CD1c-positive myeloid dendritic cell (primary cell): ENCODE measurements around the gene NEU1.

Experiments
- DNase-seq: peaks from one replicate; pipeline ENCODE4 v3.0.0-alpha.2; 2016; ENCODE audit errors: extremely low spot score

The NEU1 gene

GRCh38 chr6:31896493-31896855 lies 33.9 kb upstream of the NEU1 start:
- DNase-seq, result no peak

DNA sequence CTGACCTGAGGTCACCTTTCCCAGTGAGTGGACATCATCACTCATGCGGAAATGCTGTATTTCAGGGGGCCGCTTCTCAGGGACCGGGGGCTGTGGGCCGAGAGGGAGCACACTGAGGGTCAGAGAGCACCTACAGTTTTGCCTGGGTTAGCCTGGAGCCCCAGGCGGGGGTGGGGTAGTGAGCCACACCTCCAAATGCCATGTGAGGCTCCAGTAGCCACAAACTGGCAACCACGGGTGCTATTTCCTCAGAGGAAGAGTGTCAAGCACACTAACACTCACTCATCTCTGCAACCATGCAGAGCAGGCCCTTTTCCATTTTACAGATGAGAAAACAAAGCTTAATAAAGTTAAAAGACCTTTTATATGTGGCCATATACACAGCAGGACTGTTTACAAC lies 30.2 kb upstream of the NEU1 start:
- DNase-seq, result no peak

DNA sequence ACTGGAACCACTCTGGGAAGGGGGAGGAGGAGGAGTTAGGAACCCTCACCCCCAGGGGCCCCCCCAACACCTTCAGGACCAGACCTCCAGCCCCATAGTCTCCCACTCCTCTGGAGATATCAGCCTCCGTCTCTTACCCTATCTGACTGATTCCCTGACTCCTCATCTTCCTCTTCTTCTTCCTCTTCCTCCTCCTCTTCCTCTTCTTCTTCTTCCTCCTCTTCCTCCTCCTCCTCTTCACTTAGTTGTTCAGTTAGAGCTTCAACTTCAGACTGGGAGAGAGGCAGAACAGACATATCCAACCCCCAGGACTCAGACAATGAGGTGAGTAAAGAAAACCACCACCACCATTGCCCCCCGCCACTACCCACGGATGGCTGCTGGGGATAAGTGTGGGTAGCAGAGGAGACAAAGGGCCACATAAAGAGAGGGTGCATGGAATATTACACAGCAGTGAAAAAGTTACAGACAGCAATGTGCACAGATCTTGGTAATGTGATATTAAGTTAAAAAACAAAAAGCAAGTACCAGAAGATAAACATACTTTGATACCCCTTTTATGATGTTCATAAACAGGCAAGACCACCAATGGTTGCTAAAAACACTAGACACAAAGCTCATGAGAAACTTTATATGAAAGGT lies 26.8 kb upstream of the NEU1 start:
- no peak for DNase-seq

DNA sequence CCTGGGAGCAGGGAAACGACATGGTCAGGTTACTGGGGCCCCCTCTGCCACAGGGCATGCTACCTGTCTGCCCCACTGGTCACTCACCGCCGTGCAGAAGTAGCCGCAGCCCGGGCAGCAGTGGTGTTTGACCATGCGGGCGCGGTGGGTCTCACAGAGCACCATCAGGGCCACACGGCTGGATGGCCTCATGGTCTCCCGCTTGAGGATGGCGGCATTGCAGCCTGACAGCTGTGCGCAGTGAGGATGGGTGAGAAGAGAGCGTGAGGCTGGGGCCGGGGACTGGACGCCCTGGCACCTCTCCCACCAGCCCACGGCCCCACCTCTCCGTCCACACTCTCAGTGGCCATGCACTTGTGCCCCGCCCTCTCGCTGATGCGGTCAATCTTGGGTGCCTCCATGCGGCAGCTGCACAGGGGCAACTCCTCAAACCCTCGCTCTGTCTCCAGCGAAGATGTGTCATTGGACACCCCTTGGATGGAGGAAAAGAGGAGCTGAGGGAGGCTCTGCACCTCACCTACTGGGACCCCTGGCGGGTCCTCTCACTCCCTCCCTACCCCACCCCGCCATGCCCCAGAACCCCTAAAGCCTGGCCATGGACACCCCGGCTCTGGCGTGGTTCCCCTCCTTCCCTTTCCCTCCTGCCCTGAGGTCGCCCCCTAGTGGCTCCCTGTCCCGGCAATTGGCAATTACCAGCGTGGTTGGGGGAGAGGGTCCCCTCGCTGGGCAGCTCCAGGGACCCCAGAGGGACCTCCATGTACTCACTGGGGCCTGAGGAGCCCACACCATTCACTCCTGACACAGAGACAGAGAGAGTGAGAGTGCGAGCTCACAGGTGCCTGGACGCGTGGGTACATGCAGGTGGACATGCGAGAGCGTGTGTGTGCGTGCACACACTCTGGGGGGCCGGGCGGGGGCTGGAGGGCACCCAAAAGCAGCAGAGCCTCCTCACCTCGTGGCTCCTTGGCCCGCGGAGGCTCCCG lies 25.9 kb upstream of the NEU1 start:
- DNase-seq, result peak; percentile 51

GRCh38 chr6:31887173-31888007 lies 24.8 kb upstream of the NEU1 start:
- no peak for DNase-seq

- no peak for DNase-seq
These were observed 23.9 kb upstream of the NEU1 start for GRCh38 chr6:31886541-31886991.

DNA sequence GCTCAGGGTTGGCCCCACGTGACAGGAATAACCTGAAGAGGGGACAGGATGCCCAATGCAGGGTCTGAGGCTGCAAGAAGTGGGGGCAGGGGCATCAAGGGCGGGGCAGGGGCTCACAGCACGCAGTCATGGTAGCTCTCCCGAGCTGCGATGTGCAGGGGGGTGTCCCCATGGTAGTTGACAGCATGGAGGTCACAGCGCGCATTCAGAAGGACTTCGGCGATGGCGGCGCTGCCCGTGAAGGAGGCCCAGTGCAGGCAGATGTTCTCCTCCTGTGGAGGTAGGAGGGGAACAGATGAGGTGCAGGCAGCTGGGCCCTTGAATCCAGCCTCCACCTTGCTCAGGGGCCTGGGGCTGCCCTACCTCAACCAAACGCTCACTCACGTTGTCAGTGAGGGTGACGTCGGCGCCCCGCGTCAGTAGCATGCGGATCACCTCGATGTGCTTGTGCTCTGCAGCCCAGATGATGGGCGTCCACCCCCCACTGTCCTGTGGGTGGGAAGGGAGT lies 22.0 kb upstream of the NEU1 start:
- no peak for DNase-seq

GRCh38 chr6:31883676-31884075 lies 21.1 kb upstream of the NEU1 start:
- DNase-seq, result no peak

GRCh38 chr6:31882344-31882743 lies 19.7 kb upstream of the NEU1 start:
- no peak for DNase-seq

DNA sequence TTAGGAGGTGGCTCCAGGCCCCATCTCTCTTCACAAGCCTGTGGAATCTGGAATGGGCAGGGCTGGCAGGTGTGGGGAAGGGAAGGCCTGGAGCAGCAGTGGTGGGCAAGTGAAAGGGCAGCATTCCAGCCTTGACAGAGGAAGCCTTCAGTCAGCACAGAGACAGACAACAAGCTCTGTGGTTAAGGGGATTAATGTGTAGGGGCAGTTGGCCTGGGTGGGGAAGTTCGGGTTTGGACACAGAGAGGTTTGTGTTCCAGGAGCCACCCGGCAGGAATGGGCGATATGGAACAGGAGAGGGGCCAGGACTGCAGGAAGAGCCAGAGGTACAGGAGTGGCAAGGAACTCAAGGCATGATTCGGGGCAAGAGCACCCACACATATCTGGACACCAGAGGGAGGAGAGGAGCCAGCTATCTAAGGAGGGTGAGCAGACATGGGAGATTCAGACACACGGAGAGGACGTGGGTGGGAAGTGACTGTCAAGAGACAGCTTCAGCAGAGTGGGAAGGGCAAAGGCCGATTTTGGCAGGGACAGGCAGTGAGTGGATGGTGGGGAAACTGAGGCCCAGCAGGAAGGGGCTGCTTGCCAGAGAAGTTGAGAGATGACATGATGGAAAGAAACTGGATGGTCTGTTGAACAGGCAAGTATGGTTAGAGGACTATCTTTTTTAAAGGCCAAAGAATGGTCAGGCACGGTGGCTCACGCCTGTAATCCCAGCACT lies 18.7 kb upstream of the NEU1 start:
- no peak for DNase-seq

- no peak for DNase-seq
These were observed 18.0 kb upstream of the NEU1 start for GRCh38 chr6:31880616-31881015.

DNA sequence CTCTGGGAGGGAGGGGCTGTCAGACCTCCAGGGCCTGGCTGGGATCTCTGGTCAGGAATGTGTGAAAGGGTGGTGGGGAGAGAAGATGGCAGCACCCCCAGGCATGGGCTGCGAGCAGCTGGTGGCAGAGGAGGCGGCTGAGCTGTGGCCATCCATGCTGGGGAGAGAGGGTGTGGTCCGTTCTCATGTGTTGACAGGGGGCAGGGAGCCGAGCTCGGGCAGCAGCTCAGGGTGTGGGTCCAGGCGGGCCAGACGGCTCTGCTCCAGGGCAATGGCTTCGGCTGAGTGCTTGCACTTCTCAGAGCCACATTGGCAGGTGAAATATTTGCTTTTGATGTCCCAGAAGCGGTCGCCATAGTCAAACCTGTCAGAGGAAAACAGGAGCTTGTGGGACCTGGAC lies 17.3 kb upstream of the NEU1 start:
- DNase-seq, result no peak

GRCh38 chr6:31879143-31879542 lies 16.5 kb upstream of the NEU1 start:
- DNase-seq, result no peak

GRCh38 chr6:31878726-31879125 lies 16.1 kb upstream of the NEU1 start, which contains the start of gene SLC44A4:
SLC44A4 (minus strand) TSS chr6:31878997; CDS start chr6:31878980, 17 bp downstream.
- no peak for DNase-seq

DNA sequence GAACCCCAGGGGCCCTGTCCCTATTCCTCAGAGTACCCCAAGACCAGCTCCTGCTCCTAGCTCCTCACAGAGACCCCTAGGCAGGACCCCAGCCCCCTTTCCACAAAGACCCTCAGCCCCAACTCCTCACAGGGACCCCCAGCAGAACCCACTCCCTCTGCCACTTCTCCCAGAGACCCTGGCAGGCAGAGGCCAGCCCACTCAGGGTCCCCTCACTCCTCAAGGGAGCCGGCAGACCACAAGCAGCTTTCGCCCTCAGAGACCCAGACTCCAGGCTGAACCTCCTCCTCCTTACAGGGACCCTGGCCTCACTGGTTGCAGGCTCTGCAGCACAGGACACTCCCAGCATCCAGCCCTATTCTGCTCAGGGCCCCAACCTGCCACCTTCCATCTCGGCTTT lies 15.6 kb upstream of the NEU1 start:
- DNase-seq, result no peak

GRCh38 chr6:31877651-31878161 lies 15.1 kb upstream of the NEU1 start:
- no peak for DNase-seq

- no peak for DNase-seq
These were observed 14.6 kb upstream of the NEU1 start for GRCh38 chr6:31877125-31877650.

- DNase-seq, result no peak
These were observed 13.7 kb upstream of the NEU1 start for GRCh38 chr6:31876357-31876756.

- DNase-seq, result no peak
These were observed 13.3 kb upstream of the NEU1 start for GRCh38 chr6:31875877-31876276.

- DNase-seq, result no peak
These were observed 12.4 kb upstream of the NEU1 start for GRCh38 chr6:31874836-31875572.
